Keratinocyte (primary cell): ENCODE measurements around the gene DLX1. TPM values are rescaled to one million over a fixed set of nuclear protein-coding genes. Genes with fewer than 3 reads are reported as not detected.

Experiments used
- DNase-seq: peaks from one replicate; pipeline ENCODE4 v3.0.0-alpha.2; 2011; ENCODE audit warnings: low read depth, missing footprints, low spot score
- FAIRE-seq: peaks from 2 replicates; lab custom pipeline; 2011; peaks lifted over from hg19 to GRCh38; lab: Jason Lieb, UNC
- H2AFZ ChIP-seq: 2 replicates; pipeline ENCODE4 v1.6.0; 2012; ENCODE audit warnings: low read length, control low read depth, inconsistent platforms; ENCODE audit not compliant: control insufficient read depth
- H3K27ac ChIP-seq: 2 replicates; pipeline ENCODE4 v1.5.1; 2011; ENCODE audit warnings: low read length; ENCODE audit not compliant: control insufficient read depth, insufficient read depth
- H3K27me3 ChIP-seq: 3 replicates; pipeline ENCODE4 v1.6.0; 2011; ENCODE audit warnings: low read length; ENCODE audit not compliant: control insufficient read depth, insufficient read depth; ENCODE audit errors: extremely low read depth
- H3K36me3 ChIP-seq, 2 experiments: 2 replicates in 1 of 2; 3 replicates in 1 of 2; pipeline ENCODE4 v1.5.1; 2011; ENCODE audit warnings: low read length in 2 of 2, mild to moderate bottlenecking in 1 of 2; ENCODE audit not compliant: control insufficient read depth in 2 of 2, insufficient read depth in 2 of 2; ENCODE audit errors: extremely low read depth in 1 of 2
- H3K4me1 ChIP-seq: 3 replicates; pipeline ENCODE4 v1.5.1; 2011; ENCODE audit warnings: low read length; ENCODE audit not compliant: control insufficient read depth, insufficient read depth; ENCODE audit errors: extremely low read depth
- H3K4me2 ChIP-seq: 3 replicates; pipeline ENCODE4 v1.6.0; 2011; ENCODE audit warnings: low read depth, low read length; ENCODE audit not compliant: control insufficient read depth, insufficient read depth; ENCODE audit errors: extremely low read depth
- H3K4me3 ChIP-seq, 3 experiments: fragments of 200-600 bp in 1 of 3; sonication (generic) in 1 of 3; 2 replicates in 2 of 3; 3 replicates in 1 of 3; pipeline ENCODE4 v1.5.1; 2011 to 2016; ENCODE audit warnings: low read length in 3 of 3, mild to moderate bottlenecking in 3 of 3, control low read depth in 2 of 3, inconsistent platforms in 1 of 3, low read depth in 1 of 3, mixed read lengths in 1 of 3, mixed run types in 1 of 3, moderate library complexity in 1 of 3; ENCODE audit not compliant: control insufficient read depth in 2 of 3, insufficient read depth in 2 of 3; ENCODE audit errors: extremely low read depth in 1 of 3
- H3K79me2 ChIP-seq: 2 replicates; pipeline ENCODE4 v1.6.0; 2012; ENCODE audit warnings: low read length; ENCODE audit not compliant: control insufficient read depth, insufficient read depth
- H3K9ac ChIP-seq: 3 replicates; pipeline ENCODE4 v1.6.0; 2011; ENCODE audit warnings: low read length; ENCODE audit not compliant: control insufficient read depth, insufficient read depth; ENCODE audit errors: extremely low read depth
- H3K9me1 ChIP-seq: 3 replicates; pipeline ENCODE4 v1.6.0; 2011; ENCODE audit warnings: low read length; ENCODE audit not compliant: control insufficient read depth, insufficient read depth; ENCODE audit errors: extremely low read depth
- H3K9me3 ChIP-seq: 2 replicates; pipeline ENCODE4 v1.5.1; 2012; ENCODE audit warnings: low read depth, low read length; ENCODE audit not compliant: control insufficient read depth
- H4K20me1 ChIP-seq: 3 replicates; pipeline ENCODE4 v1.6.0; 2011; ENCODE audit warnings: low read length; ENCODE audit not compliant: control insufficient read depth, insufficient read depth; ENCODE audit errors: extremely low read depth
- EZH2 ChIP-seq: IDR thresholded peaks from one replicate; pipeline ENCODE4 v1.6.1; 2012; ENCODE audit warnings: inconsistent platforms, mild to moderate bottlenecking, low read length, moderate library complexity
- dilution Hi-C: fragments of 300-500 bp; cut with MboI; formaldehyde crosslinking; loops from one replicate; pipeline ENCODE4 v1.7.0; 2020; ENCODE audit warnings: low sequenced_read_pairs; ENCODE audit not compliant: extremely low pct_ligation_motif_present
- polyA plus RNA-seq, 5 experiments: library from polyadenylated mRNA; depleted of rRNA in 3 of 5; stranded (reverse) in 3 of 5; stranded (forward) in 1 of 5; unstranded in 1 of 5; fragments of >200 nt; gene quantifications; 1 replicate in 1 of 5; 2 replicates in 3 of 5; 3 replicates in 1 of 5; pipeline versions ENCODE4 v1.2.1 to v1.2.3, GENCODE V29; 2011 to 2012; ENCODE audit warnings: missing spikeins in 2 of 5, low read depth in 1 of 5, low replicate concordance in 1 of 5
- TF ChIP-seq, protein P1 (sequence below), 3 experiments: IDR thresholded peaks in 1 of 3; conservative IDR thresholded peaks in 1 of 3; optimal IDR thresholded peaks in 1 of 3; 2 replicates in 2 of 3; 3 replicates in 1 of 3; pipeline versions ENCODE3 to v1.5.1; 2011; ENCODE audit warnings: low read length in 3 of 3, mild to moderate bottlenecking in 3 of 3, moderate library complexity in 2 of 3, control low read depth in 1 of 3, inconsistent platforms in 1 of 3; ENCODE audit not compliant: insufficient read depth in 2 of 3; ENCODE audit errors: extremely low read depth in 1 of 3

Gene DLX1
- polyA plus RNA-seq, 1 donor (not counting 4 experiments of a cell fraction or from before 2014, with no cell fraction given), result 0.88 TPM

- H3K9ac ChIP-seq, result no peak overlapping the region
- no peaks in the 10 kb centered on the region for H4K20me1 ChIP-seq
- H3K79me2 ChIP-seq, result no peaks in the 10 kb centered on the region
- no peaks in the 10 kb centered on the region for H3K9me3 ChIP-seq
- H2AFZ ChIP-seq, result no peak overlapping the region
- no peaks in the 10 kb centered on the region for H3K9me1 ChIP-seq
- dilution Hi-C loops, result no loop called here
- FAIRE-seq, result no peak
- no peak overlapping the region for H3K27ac ChIP-seq
- H3K4me2 ChIP-seq, result no peak overlapping the region
- no peaks in the 10 kb centered on the region for H3K36me3 ChIP-seq
- no peak for TF ChIP-seq EZH2
- TF ChIP-seq, protein P1, sequence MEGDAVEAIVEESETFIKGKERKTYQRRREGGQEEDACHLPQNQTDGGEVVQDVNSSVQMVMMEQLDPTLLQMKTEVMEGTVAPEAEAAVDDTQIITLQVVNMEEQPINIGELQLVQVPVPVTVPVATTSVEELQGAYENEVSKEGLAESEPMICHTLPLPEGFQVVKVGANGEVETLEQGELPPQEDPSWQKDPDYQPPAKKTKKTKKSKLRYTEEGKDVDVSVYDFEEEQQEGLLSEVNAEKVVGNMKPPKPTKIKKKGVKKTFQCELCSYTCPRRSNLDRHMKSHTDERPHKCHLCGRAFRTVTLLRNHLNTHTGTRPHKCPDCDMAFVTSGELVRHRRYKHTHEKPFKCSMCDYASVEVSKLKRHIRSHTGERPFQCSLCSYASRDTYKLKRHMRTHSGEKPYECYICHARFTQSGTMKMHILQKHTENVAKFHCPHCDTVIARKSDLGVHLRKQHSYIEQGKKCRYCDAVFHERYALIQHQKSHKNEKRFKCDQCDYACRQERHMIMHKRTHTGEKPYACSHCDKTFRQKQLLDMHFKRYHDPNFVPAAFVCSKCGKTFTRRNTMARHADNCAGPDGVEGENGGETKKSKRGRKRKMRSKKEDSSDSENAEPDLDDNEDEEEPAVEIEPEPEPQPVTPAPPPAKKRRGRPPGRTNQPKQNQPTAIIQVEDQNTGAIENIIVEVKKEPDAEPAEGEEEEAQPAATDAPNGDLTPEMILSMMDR (optimal IDR thresholded peaks at IDR 0.05 in 1 of 3, IDR thresholded peaks at IDR 0.05 in 1 of 3, conservative IDR thresholded peaks at IDR 0.05 in 1 of 3; ENCODE audit: extremely low read depth in 1 of 3, insufficient read depth in 2 of 3, low read length in 3 of 3), result no peak
- H3K27me3 ChIP-seq, result no peaks in the 10 kb centered on the region
- no peaks in the 10 kb centered on the region for H3K4me1 ChIP-seq
- DNase-seq, result no peak
- H3K4me3 ChIP-seq, result no peak overlapping the region
Observed at GRCh38 chr2:172070936-172071335, 14.4 kb upstream of the DLX1 start.

DNA sequence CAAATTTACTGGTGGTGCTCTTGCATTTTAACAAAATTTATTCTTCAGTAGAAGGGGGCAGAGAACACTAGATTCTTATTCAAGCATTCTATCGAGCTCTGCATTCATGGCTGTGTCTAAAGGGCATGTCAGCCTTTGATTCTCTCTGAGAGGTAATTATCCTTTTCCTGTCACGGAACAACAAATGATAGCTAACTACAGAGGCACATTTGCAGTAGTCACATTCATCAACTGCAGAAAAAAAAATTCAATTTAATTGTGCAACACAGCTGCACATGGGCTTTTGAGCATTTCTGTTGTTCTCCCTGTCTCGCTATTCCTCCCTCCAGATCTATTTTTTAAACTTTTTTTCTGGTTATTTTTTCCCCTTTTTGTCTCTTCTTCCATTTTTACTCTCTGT is 13.0 kb upstream of the DLX1 start:
- Histone ChIP-seq H3K9ac (no peak overlapping the region), H4K20me1 (no peaks in the 10 kb centered on the region), H3K79me2 (no peaks in the 10 kb centered on the region), H3K27ac (no peak overlapping the region), H2AFZ (no peak overlapping the region), H3K4me2 (no peak overlapping the region), H3K36me3 (no peaks in the 10 kb centered on the region), H3K4me1 (no peaks in the 10 kb centered on the region), H3K9me1 (no peaks in the 10 kb centered on the region), H3K4me3 (no peak overlapping the region), H3K27me3 (no peaks in the 10 kb centered on the region), H3K9me3 (no peaks in the 10 kb centered on the region)
- FAIRE-seq (no peak), DNase-seq (no peak)
- TF ChIP-seq, protein P1 (optimal IDR thresholded peaks at IDR 0.05 in 1 of 3, IDR thresholded peaks at IDR 0.05 in 1 of 3, conservative IDR thresholded peaks at IDR 0.05 in 1 of 3; ENCODE audit: extremely low read depth in 1 of 3, insufficient read depth in 2 of 3, low read length in 3 of 3), result no peak
- TF ChIP-seq EZH2, result no peak
- dilution Hi-C loops, result no loop called here
